Endodermal cell (in vitro differentiated cells): ENCODE data around the gene PLB1. TPM values are rescaled to one million over a fixed set of nuclear protein-coding genes. Genes with fewer than 3 reads are reported as not detected.

Source experiments
- DNase-seq: peaks from one replicate; pipeline ENCODE4 v3.0.0-alpha.2; 2017
- H3K27ac ChIP-seq: 2 replicates; pipeline ENCODE4 v1.5.1; 2013; ENCODE audit warnings: mild to moderate bottlenecking, low read depth, low read length, moderate library complexity
- H3K27me3 ChIP-seq: 2 replicates; pipeline ENCODE4 v1.6.1; 2013; ENCODE audit warnings: mild to moderate bottlenecking, low read length, moderate library complexity; ENCODE audit not compliant: insufficient read depth, control insufficient read depth, poor library complexity, severe bottlenecking
- H3K36me3 ChIP-seq: 2 replicates; pipeline ENCODE4 v1.7.0; 2013; ENCODE audit warnings: mild to moderate bottlenecking, low read length, moderate library complexity; ENCODE audit not compliant: control insufficient read depth, insufficient read depth
- H3K4me1 ChIP-seq: one replicate; pipeline ENCODE4 v1.7.0; 2013; ENCODE audit warnings: low read length; ENCODE audit not compliant: control insufficient read depth, insufficient read depth
- H3K4me3 ChIP-seq: 2 replicates; pipeline ENCODE4 v1.5.1; 2013; ENCODE audit warnings: mild to moderate bottlenecking, low read length, moderate library complexity
- H3K9ac ChIP-seq: 2 replicates; pipeline ENCODE4 v1.6.1; 2013; ENCODE audit warnings: mild to moderate bottlenecking, low read length, moderate library complexity; ENCODE audit not compliant: poor library complexity, severe bottlenecking; ENCODE audit errors: extremely low read depth
- H3K9me3 ChIP-seq: 2 replicates; pipeline ENCODE4 v1.6.1; 2013; ENCODE audit warnings: mild to moderate bottlenecking, low read length, moderate library complexity; ENCODE audit not compliant: control insufficient read depth
- H3K27ac Mint-ChIP-seq: 2 replicates; pipeline ENCODE4 v1.8.0; 2020; ENCODE audit warnings: mixed read lengths
- H3K27me3 Mint-ChIP-seq: 2 replicates; pipeline ENCODE4 v1.8.0; 2021; ENCODE audit warnings: mild to moderate bottlenecking, mixed read lengths; ENCODE audit not compliant: insufficient read depth
- H3K36me3 Mint-ChIP-seq: 2 replicates; pipeline ENCODE4 v1.8.0; 2020; ENCODE audit warnings: low read depth, mixed read lengths
- H3K4me1 Mint-ChIP-seq: 2 replicates; pipeline ENCODE4 v1.8.0; 2020; ENCODE audit warnings: mixed read lengths
- H3K4me3 Mint-ChIP-seq: 2 replicates; pipeline ENCODE4 v1.8.0; 2020; ENCODE audit warnings: mild to moderate bottlenecking, moderate library complexity, mixed read lengths
- H3K9me3 Mint-ChIP-seq: 2 replicates; pipeline ENCODE4 v1.8.0; 2020; ENCODE audit warnings: mild to moderate bottlenecking, mixed read lengths
- CTCF ChIP-seq: fragments of 200-600 bp; sonication (generic); conservative IDR thresholded peaks from 2 replicates; pipeline ENCODE4 v1.5.0; 2021; ENCODE audit warnings: antibody characterized with exemption, mild to moderate bottlenecking
- WGBS, 2 experiments: methylation state at CpG; one replicate each; pipeline versions ENCODE4 v1.1.5 to v1.1.7; 2013; ENCODE audit warnings: missing lambda C conversion rate in 2 of 2, mixed read lengths in 1 of 2; ENCODE audit not compliant: insufficient coverage in 1 of 2, insufficient read length in 1 of 2; 5-methylcytosine and 5-hydroxymethylcytosine counted together
- total RNA-seq, 2 donors: library from RNA; stranded (reverse); fragmentation: NEBNext Ultra II Directional in 1 of 2; extraction: Animal tissue kit (Norgen Biotek cat#: 25700) in 1 of 2; gene quantifications; 2 replicates in 1 of 2; 3 replicates in 1 of 2; pipeline ENCODE4 v1.2.1, GENCODE V29; 2021

The PLB1 gene
- total RNA-seq, 2 donors from 2014 or later = 0.35 to 0.38 TPM

DNA sequence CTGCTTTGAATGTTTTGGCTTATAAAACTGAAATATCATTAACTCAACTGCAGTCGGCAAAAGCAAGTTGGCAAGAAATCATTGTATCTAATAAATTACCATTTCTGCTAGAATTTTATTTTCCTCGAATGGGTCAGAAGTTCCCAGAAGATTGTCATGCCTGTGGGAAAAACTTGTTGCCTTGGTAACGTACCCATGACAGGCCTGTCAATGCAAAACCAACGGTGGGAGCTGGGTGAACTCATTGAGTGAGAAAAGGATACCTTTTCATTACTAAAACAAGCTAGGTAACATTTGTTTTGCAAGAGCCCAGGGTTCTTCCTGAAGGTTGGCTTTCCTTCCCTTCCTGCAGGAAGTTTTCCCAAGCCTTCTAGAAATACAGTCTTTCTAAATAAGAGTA lies 9.5 kb downstream of the PLB1 start:
- Mint-ChIP-seq H3K27me3 (peaks cover 10% of the 10 kb centered on the region), H3K27ac (no peak overlapping the region), H3K4me3 (no peak overlapping the region), H3K4me1 (no peaks in the 10 kb centered on the region), H3K9me3 (no peaks in the 10 kb centered on the region), H3K36me3 (no peaks in the 10 kb centered on the region)
- H3K9ac ChIP-seq = no peak overlapping the region
- DNase-seq = no peak
- no peaks in the 10 kb centered on the region for H3K27me3 ChIP-seq
- H3K4me3 ChIP-seq = no peak overlapping the region
- TF ChIP-seq CTCF = no peak
- no peaks in the 10 kb centered on the region for H3K9me3 ChIP-seq
- H3K27ac ChIP-seq = no peak overlapping the region
- no peaks in the 10 kb centered on the region for H3K36me3 ChIP-seq
- WGBS, 2 experiments = 67 to 79% methylated on average over 3 to 4 of the region's 4 CpGs
- no peaks in the 10 kb centered on the region for H3K4me1 ChIP-seq

DNA sequence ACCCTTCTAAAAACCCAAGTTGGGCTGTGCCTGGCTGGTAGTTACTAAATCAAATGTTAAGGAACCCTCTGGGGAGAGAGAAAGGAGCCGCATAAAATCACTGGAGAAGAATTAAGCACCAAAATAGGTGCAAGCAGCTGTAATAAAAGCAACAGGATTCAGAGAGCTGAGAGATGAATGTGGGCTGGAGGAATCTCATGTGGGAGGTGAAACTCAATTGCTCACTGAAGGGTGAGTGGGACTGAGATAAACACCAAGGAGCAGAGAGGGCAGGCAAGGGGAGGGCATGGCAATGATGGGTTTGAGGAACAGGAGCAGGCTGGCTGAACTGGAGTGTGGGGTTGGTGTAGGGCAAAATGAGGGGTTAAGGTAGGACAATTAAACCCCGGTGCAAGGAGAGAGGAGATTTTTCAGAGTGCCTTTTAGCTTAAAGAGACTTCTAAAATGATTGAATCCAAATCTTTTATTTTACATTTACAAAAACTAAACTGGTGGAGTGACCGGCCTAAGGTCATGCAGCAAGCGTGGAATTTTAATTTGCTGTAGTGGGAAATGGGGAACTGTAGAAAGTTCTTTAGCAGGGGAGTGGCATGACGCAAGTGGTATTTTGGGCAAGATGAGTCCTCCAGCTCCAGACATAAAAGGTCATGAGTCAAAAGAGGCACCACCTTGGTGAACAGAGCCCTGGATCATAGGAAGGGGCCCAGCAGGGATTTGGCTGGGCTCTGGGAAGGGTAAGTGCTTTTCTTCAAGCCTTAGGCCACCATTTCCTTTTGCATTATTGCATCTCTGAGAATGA lies 10.5 kb downstream of the PLB1 start:
- no peaks in the 10 kb centered on the region for H3K36me3 Mint-ChIP-seq
- no peak for TF ChIP-seq CTCF
- no peak for DNase-seq
- Histone ChIP-seq H3K36me3 (no peaks in the 10 kb centered on the region), H3K4me3 (no peak overlapping the region), H3K4me1 (no peaks in the 10 kb centered on the region), H3K9ac (no peak overlapping the region), H3K27me3 (no peaks in the 10 kb centered on the region), H3K27ac (no peak overlapping the region), H3K9me3 (no peaks in the 10 kb centered on the region)
- no peaks in the 10 kb centered on the region for H3K9me3 Mint-ChIP-seq
- H3K27ac Mint-ChIP-seq = no peak overlapping the region
- no peaks in the 10 kb centered on the region for H3K4me1 Mint-ChIP-seq
- H3K27me3 Mint-ChIP-seq = peaks cover 10% of the 10 kb centered on the region
- no peak overlapping the region for H3K4me3 Mint-ChIP-seq
- WGBS, 2 experiments = 83 to 95% methylated on average over 3 to 5 of the region's 5 CpGs

- no peak overlapping the region for H3K4me3 Mint-ChIP-seq
- WGBS, 2 experiments = 86% methylated on average over 3 to 6 of the region's 6 CpGs
- no peak for DNase-seq
- Histone ChIP-seq H3K9ac (no peak overlapping the region), H3K36me3 (no peaks in the 10 kb centered on the region), H3K9me3 (peaks cover 6% of the 10 kb centered on the region), H3K27me3 (no peaks in the 10 kb centered on the region), H3K4me3 (no peak overlapping the region), H3K4me1 (no peaks in the 10 kb centered on the region), H3K27ac (no peak overlapping the region)
- H3K27ac Mint-ChIP-seq = no peak overlapping the region
- H3K27me3 Mint-ChIP-seq = peaks cover 9% of the 10 kb centered on the region
- peaks cover 9% of the 10 kb centered on the region for H3K9me3 Mint-ChIP-seq
- H3K36me3 Mint-ChIP-seq = no peaks in the 10 kb centered on the region
- no peaks in the 10 kb centered on the region for H3K4me1 Mint-ChIP-seq
- TF ChIP-seq CTCF = no peak
Measured at GRCh38 chr2:28507796-28508764, 12.2 kb downstream of the PLB1 start.
